ENCODE results near the gene MYO10.

MYO10 gene

GRCh38 chr5:16807547-16807864 lies 128.6 kb downstream of the MYO10 start:
- DNase-seq (ENCODE audit: low spot score) = no peak
- TF ChIP-seq CTCF (IDR thresholded peaks at IDR 0.05; ENCODE audit: extremely low read depth, missing control alignments) = no peak

GRCh38 chr5:16806711-16807546 lies 129.2 kb downstream of the MYO10 start:
- no peak for TF ChIP-seq CTCF (IDR thresholded peaks at IDR 0.05; ENCODE audit: extremely low read depth, missing control alignments)
- DNase-seq (ENCODE audit: low spot score) = no peak

GRCh38 chr5:16805486-16805885 lies 130.6 kb downstream of the MYO10 start:
- TF ChIP-seq CTCF (IDR thresholded peaks at IDR 0.05; ENCODE audit: extremely low read depth, missing control alignments) = no peak
- DNase-seq (ENCODE audit: low spot score) = no peak

GRCh38 chr5:16803831-16804230 lies 132.3 kb downstream of the MYO10 start:
- no peak for DNase-seq (ENCODE audit: low spot score)
- TF ChIP-seq CTCF (IDR thresholded peaks at IDR 0.05; ENCODE audit: extremely low read depth, missing control alignments) = no peak

GRCh38 chr5:16800477-16800876 lies 135.6 kb downstream of the MYO10 start:
- no peak for DNase-seq (ENCODE audit: low spot score)
- TF ChIP-seq CTCF (IDR thresholded peaks at IDR 0.05; ENCODE audit: extremely low read depth, missing control alignments) = no peak

GRCh38 chr5:16799796-16800195 lies 136.3 kb downstream of the MYO10 start:
- DNase-seq (ENCODE audit: low spot score) = no peak
- no peak for TF ChIP-seq CTCF (IDR thresholded peaks at IDR 0.05; ENCODE audit: extremely low read depth, missing control alignments)

- no peak for DNase-seq (ENCODE audit: low spot score)
These were observed 138.1 kb downstream of the MYO10 start for GRCh38 chr5:16797951-16798350.

More at GRCh38 chr5:16797951-16798350, 138.1 kb downstream of the MYO10 start:
- TF ChIP-seq CTCF (IDR thresholded peaks at IDR 0.05; ENCODE audit: extremely low read depth, missing control alignments) = no peak
